SK-N-SH (cell line): ENCODE data around the gene SBF2. TPM values are rescaled to one million over a fixed set of nuclear protein-coding genes. Genes with fewer than 3 reads are reported as not detected.

Source experiments
- CTCF ChIA-PET: fragments of 300-600, 350-600 bp; formaldehyde crosslinking; extraction: SDS; loops from one replicate; lab custom pipeline; 2021; lab: Yijun Ruan, JAX
- POLR2A ChIA-PET: fragments of 350-600 bp; sonication (Branson Sonifier 250); formaldehyde crosslinking; extraction: SDS; loops from one replicate; lab custom pipeline; 2020; ENCODE audit warnings: antibody characterized with exemption, inconsistent platforms; lab: Yijun Ruan, JAX
- DNase-seq: peaks from one replicate; pipeline ENCODE4 v3.0.0; 2012
- H2AFZ ChIP-seq: fragments of 200-600 bp; sonication (generic); 2 replicates; pipeline ENCODE4 v1.8.1; 2016; ENCODE audit warnings: antibody characterized with exemption, mild to moderate bottlenecking, low read depth
- H3F3A ChIP-seq: fragments of 200-600 bp; sonication (generic); replicated peaks from 2 replicates; pipeline ENCODE3; 2016; ENCODE audit warnings: antibody characterized with exemption, mild to moderate bottlenecking; ENCODE audit not compliant: insufficient read depth
- H3K27ac ChIP-seq, 2 experiments: fragments of 200-500 bp in 1 of 2; fragments of 200-600 bp in 1 of 2; sonication (Bioruptor generic) in 1 of 2; sonication (generic), shearing (Covaris generic) in 1 of 2; 2 replicates each; pipeline versions ENCODE4 v1.5.1 to v1.6.1; 2014 to 2016; ENCODE audit warnings: low read depth in 2 of 2, inconsistent platforms in 1 of 2, low read length in 1 of 2, mild to moderate bottlenecking in 1 of 2, mixed read lengths in 1 of 2
- H3K27me3 ChIP-seq: fragments of 200-600 bp; sonication (generic), shearing (Covaris generic); 2 replicates; pipeline ENCODE4 v1.6.1; 2016; ENCODE audit warnings: mixed run types; ENCODE audit not compliant: insufficient read depth
- H3K36me3 ChIP-seq, 2 experiments: fragments of 200-500 bp in 1 of 2; fragments of 200-600 bp in 1 of 2; sonication (Bioruptor generic) in 1 of 2; sonication (generic) in 1 of 2; replicated peaks in 1 of 2; 2 replicates each; pipeline versions ENCODE3 to v1.5.1; 2014 to 2016; ENCODE audit warnings: low read length in 1 of 2, mild to moderate bottlenecking in 1 of 2; ENCODE audit not compliant: insufficient read depth in 2 of 2, control insufficient read depth in 1 of 2
- H3K4me1 ChIP-seq, 2 experiments: fragments of 200-500 bp in 1 of 2; fragments of 200-600 bp in 1 of 2; sonication (Bioruptor generic) in 1 of 2; sonication (generic), shearing (Covaris generic) in 1 of 2; 2 replicates each; pipeline versions ENCODE4 v1.5.1 to v1.6.1; 2014 to 2016; ENCODE audit warnings: low read depth in 1 of 2, low read length in 1 of 2, mixed run types in 1 of 2; ENCODE audit not compliant: insufficient read depth in 2 of 2, control insufficient read depth in 1 of 2
- H3K4me2 ChIP-seq: fragments of 200-600 bp; sonication (generic), shearing (Covaris generic); 2 replicates; pipeline ENCODE4 v1.6.1; 2017; ENCODE audit warnings: mixed run types
- H3K4me3 ChIP-seq, 2 experiments: fragments of 200-500 bp in 1 of 2; fragments of 200-600 bp in 1 of 2; sonication (Bioruptor generic) in 1 of 2; sonication (generic), shearing (Covaris generic) in 1 of 2; 2 replicates each; pipeline versions ENCODE4 v1.5.1 to v1.8.1; 2014 to 2016; ENCODE audit warnings: low read depth in 2 of 2, inconsistent platforms in 1 of 2, low read length in 1 of 2, mild to moderate bottlenecking in 1 of 2, mixed read lengths in 1 of 2, moderate library complexity in 1 of 2
- H3K79me2 ChIP-seq: fragments of 200-600 bp; sonication (generic); 2 replicates; pipeline ENCODE4 v1.8.1; 2017; ENCODE audit warnings: mild to moderate bottlenecking; ENCODE audit not compliant: insufficient read depth
- H3K9ac ChIP-seq: fragments of 200-600 bp; sonication (generic); 2 replicates; pipeline ENCODE4 v1.6.1; 2017; ENCODE audit warnings: mixed run types
- H3K9me2 ChIP-seq: fragments of 200-600 bp; sonication (generic); 2 replicates; pipeline ENCODE4 v1.6.1; 2017; ENCODE audit warnings: mixed run types
- H3K9me3 ChIP-seq: fragments of 200-600 bp; sonication (generic); 2 replicates; pipeline ENCODE4 v1.6.1; 2017; ENCODE audit warnings: mixed run types, mild to moderate bottlenecking, moderate library complexity
- H4K20me1 ChIP-seq: fragments of 200-600 bp; sonication (generic); 2 replicates; pipeline ENCODE4 v1.6.1; 2017; ENCODE audit warnings: mild to moderate bottlenecking, mixed run types; ENCODE audit not compliant: insufficient read depth
- EP300 ChIP-seq, 2 experiments: IDR thresholded peaks; 2 replicates each; pipeline versions ENCODE4 v1.4.0 to v1.6.1; 2012; ENCODE audit warnings: borderline replicate concordance in 1 of 2, low read depth in 1 of 2, low read length in 1 of 2
- FOXJ3 ChIP-seq: sonication (generic); formaldehyde crosslinking; IDR thresholded peaks from 2 replicates; pipeline ENCODE4 v1.5.1; 2020; ENCODE audit warnings: mild to moderate bottlenecking, missing genetic modification reagents
- FOXM1 ChIP-seq: IDR thresholded peaks from 2 replicates; pipeline ENCODE4 v1.4.0; 2012; ENCODE audit warnings: low read depth, mild to moderate bottlenecking
- MXI1 ChIP-seq: IDR thresholded peaks from 2 replicates; pipeline ENCODE4 v1.6.1; 2012; ENCODE audit warnings: mild to moderate bottlenecking, low read depth, low read length, improper control_type of control experiment
- NFIC ChIP-seq: IDR thresholded peaks from 2 replicates; pipeline ENCODE4 v1.4.0; 2012; ENCODE audit warnings: borderline replicate concordance
- POLR2AphosphoS5 ChIP-seq: IDR thresholded peaks from 2 replicates; pipeline ENCODE4 v1.6.1; 2012; ENCODE audit warnings: low read depth, low read length
- SIN3A ChIP-seq: IDR thresholded peaks from 2 replicates; pipeline ENCODE4 v1.6.1; 2012; ENCODE audit warnings: low read depth, mild to moderate bottlenecking, low read length, moderate library complexity, borderline replicate concordance
- TEAD4 ChIP-seq: IDR thresholded peaks from 2 replicates; pipeline ENCODE4 v1.4.0; 2012; ENCODE audit warnings: mild to moderate bottlenecking, borderline replicate concordance; ENCODE audit not compliant: insufficient read depth
- YY1 ChIP-seq: IDR thresholded peaks from 2 replicates; pipeline ENCODE4 v1.4.0; 2012; ENCODE audit warnings: low read depth, mild to moderate bottlenecking
- WGBS: methylation state at CpG from one replicate; pipeline ENCODE4 v1.1.6; 2017; ENCODE audit warnings: low lambda C conversion rate; 5-methylcytosine and 5-hydroxymethylcytosine counted together
- polyA plus RNA-seq, 3 experiments: library from polyadenylated mRNA; depleted of rRNA; stranded (reverse); fragments of >200 nt; gene quantifications; 2 replicates each; pipeline ENCODE4 v1.2.3, GENCODE V29; 2012
- TF ChIP-seq, protein P1 (sequence below): IDR thresholded peaks from 2 replicates; pipeline ENCODE4; 2012
- TF ChIP-seq, protein P2 (sequence below): IDR thresholded peaks from 2 replicates; pipeline ENCODE4 v1.6.1; 2012; ENCODE audit warnings: mild to moderate bottlenecking, low read depth, low read length, moderate library complexity

SBF2 gene
- polyA plus RNA-seq, 1 of the 3 experiments (the other 2 are of a cell fraction), result 23.0 TPM

DNA sequence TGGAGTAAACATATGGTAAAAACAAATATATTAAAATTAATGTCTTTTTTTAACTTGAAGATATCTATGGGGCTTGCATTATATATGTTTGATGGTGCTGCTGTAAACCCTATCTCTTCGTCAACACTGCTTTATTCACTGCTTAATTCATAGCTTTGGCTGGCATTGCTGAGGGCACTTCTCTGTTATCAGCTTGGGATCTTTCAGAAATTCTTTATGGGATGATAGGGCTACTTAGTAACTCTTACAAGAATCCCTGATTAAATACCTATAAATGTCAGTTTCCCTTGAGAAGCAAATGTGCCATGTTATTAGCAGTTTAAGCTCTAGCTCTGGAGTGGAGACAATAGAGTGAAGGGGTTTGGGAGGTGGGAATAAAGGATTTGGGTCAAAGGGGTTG lies 517.8 kb downstream of the SBF2 start:
- CTCF ChIA-PET, result interaction anchor here (1.0 to 2.6 kb wide), 3 partner anchors 18 to 197 kb away, joined by 3 to 8 read pairs (median 3); no protein-coding TSS in a partner anchor
- Histone ChIP-seq H3K27ac (no peak overlapping the region; a peak in 1 of 4 replicates), H4K20me1 (no peaks in the 10 kb centered on the region), H3K9me3 (no peaks in the 10 kb centered on the region), H3K4me3 (no peak overlapping the region), H3K9me2 (no peaks in the 10 kb centered on the region), H3K4me2 (no peak overlapping the region), H3F3A (peaks cover 26% of the 10 kb centered on the region), H2AFZ (no peak overlapping the region), H3K4me1 (peaks cover 3 to 17% of the 10 kb centered on the region in 2 experiments; a peak in 3 of 4 replicates), H3K9ac (no peak overlapping the region), H3K27me3 (no peaks in the 10 kb centered on the region), H3K79me2 (no peaks in the 10 kb centered on the region), H3K36me3 (peaks cover 29 to 31% of the 10 kb centered on the region in 2 experiments)
- 82% methylated on average over 1 of the region's 1 CpG for WGBS
- POLR2A ChIA-PET, result no interaction called here
- TF ChIP-seq FOXJ3 (CRISPR knock-in tag) (no peak), EP300 (IDR thresholded peaks at IDR 0.05; ENCODE audit: borderline replicate concordance in 1 of 2, low read depth in 1 of 2, low read length in 1 of 2) (0 out of 4 replicates have a peak, but pooled peaks of 1 of the 2 experiments have one; percentile 17), YY1 (no peak), NFIC (no peak), FOXM1 (no peak), POLR2AphosphoS5 (no peak)
- TF ChIP-seq, protein P1, sequence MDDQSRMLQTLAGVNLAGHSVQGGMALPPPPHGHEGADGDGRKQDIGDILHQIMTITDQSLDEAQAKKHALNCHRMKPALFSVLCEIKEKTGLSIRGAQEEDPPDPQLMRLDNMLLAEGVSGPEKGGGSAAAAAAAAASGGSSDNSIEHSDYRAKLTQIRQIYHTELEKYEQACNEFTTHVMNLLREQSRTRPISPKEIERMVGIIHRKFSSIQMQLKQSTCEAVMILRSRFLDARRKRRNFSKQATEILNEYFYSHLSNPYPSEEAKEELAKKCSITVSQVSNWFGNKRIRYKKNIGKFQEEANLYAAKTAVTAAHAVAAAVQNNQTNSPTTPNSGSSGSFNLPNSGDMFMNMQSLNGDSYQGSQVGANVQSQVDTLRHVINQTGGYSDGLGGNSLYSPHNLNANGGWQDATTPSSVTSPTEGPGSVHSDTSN, result peak; percentile 29; the same call in 1 of the 2 replicates
- DNase-seq, result no peak

DNA sequence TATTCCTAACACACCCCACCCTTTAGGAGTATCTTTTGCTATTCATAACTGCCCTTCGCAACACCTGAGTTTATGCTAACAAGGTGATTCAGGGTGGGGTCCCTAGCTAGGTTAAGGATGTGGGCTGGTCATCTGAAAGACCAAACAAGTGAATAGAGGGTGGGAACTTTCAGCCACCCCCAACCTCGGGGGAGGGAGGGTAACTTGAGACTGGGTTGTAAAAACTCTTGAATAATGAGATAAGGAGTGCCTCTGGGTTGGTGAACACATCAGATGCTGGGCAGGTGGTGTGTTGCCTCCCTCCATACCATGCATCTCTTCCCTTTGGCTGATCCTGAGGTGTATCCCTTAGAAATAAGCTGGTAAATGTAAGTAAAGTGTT lies 518.6 kb downstream of the SBF2 start:
- H4K20me1 ChIP-seq, result no peaks in the 10 kb centered on the region
- peak overlapping the region; percentile 36 to 74 for H3K27ac ChIP-seq
- no peaks in the 10 kb centered on the region for H3K27me3 ChIP-seq
- CTCF ChIA-PET, result interaction anchor here (1.0 kb wide), 1 partner anchor 198 kb away, joined by 3 read pairs; no protein-coding TSS in a partner anchor
- H3K9me2 ChIP-seq, result no peaks in the 10 kb centered on the region
- TF ChIP-seq SIN3A, result no peak
- TF ChIP-seq, protein P2, sequence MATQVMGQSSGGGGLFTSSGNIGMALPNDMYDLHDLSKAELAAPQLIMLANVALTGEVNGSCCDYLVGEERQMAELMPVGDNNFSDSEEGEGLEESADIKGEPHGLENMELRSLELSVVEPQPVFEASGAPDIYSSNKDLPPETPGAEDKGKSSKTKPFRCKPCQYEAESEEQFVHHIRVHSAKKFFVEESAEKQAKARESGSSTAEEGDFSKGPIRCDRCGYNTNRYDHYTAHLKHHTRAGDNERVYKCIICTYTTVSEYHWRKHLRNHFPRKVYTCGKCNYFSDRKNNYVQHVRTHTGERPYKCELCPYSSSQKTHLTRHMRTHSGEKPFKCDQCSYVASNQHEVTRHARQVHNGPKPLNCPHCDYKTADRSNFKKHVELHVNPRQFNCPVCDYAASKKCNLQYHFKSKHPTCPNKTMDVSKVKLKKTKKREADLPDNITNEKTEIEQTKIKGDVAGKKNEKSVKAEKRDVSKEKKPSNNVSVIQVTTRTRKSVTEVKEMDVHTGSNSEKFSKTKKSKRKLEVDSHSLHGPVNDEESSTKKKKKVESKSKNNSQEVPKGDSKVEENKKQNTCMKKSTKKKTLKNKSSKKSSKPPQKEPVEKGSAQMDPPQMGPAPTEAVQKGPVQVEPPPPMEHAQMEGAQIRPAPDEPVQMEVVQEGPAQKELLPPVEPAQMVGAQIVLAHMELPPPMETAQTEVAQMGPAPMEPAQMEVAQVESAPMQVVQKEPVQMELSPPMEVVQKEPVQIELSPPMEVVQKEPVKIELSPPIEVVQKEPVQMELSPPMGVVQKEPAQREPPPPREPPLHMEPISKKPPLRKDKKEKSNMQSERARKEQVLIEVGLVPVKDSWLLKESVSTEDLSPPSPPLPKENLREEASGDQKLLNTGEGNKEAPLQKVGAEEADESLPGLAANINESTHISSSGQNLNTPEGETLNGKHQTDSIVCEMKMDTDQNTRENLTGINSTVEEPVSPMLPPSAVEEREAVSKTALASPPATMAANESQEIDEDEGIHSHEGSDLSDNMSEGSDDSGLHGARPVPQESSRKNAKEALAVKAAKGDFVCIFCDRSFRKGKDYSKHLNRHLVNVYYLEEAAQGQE, result no peak
- TF ChIP-seq MXI1, result no peak
- TF ChIP-seq TEAD4, result no peak
- TF ChIP-seq, all 33 proteins: peak for 0
- POLR2A ChIA-PET, result no interaction called here
- Histone ChIP-seq H3K79me2 (no peaks in the 10 kb centered on the region), H3K9me3 (no peaks in the 10 kb centered on the region), H3F3A (peaks cover 26% of the 10 kb centered on the region), H3K36me3 (peaks cover 21 to 23% of the 10 kb centered on the region in 2 experiments), H3K9ac (peak overlapping the region; percentile 20; the same call in 1 of the 2 replicates), H3K4me2 (peak overlapping the region; percentile 23), H3K4me1 (peaks cover 3 to 17% of the 10 kb centered on the region in 2 experiments; a peak in 3 of 4 replicates), H2AFZ (no peak overlapping the region), H3K4me3 (no peak overlapping the region; a peak in 1 of 4 replicates)
- no peak for DNase-seq
- WGBS, result 78% methylated on average over 2 of the region's 2 CpGs
